Pancreas (tissue), 10 donors: Measurements from ENCODE around the gene CTU2. TPM values are rescaled to one million over a fixed set of nuclear protein-coding genes. Genes with fewer than 3 reads are reported as not detected.

Source experiments
- ATAC-seq, 4 donors: fragments of 200-7000 bp; cut with Tn5 transposase; one replicate each; pipeline versions ENCODE4 v1.8.0 to v1.9.1; 2020; ENCODE audit warnings: mild to moderate bottlenecking in 4 of 4, moderate library complexity in 4 of 4
- DNase-seq, 6 donors: peaks; one replicate each; pipeline ENCODE4 v3.0.0-alpha.2; 2020
- FAIRE-seq: peaks from 2 replicates; lab custom pipeline; 2012; peaks lifted over from hg19 to GRCh38; lab: Jason Lieb, UNC
- H3K27ac ChIP-seq, 4 donors: fragments of 200-600 bp; sonication (generic); 1 replicate in 3 of 4; 2 replicates in 1 of 4; pipeline versions ENCODE4 v1.5.0 to v1.8.0; 2020
- H3K27me3 ChIP-seq, 4 donors: fragments of 200-600 bp; one replicate each; pipeline ENCODE4 v1.8.0; 2021
- H3K36me3 ChIP-seq, 3 donors: fragments of 200-600 bp; sonication (generic) in 1 of 3; one replicate each; pipeline versions ENCODE4 v1.5.0 to v1.8.0; 2020 to 2021
- H3K4me1 ChIP-seq, 3 donors: fragments of 200-600 bp; one replicate each; pipeline ENCODE4 v1.8.0; 2021
- H3K4me3 ChIP-seq, 4 donors: fragments of 200-600 bp; sonication (generic) in 2 of 4; one replicate each; pipeline versions ENCODE4 v1.5.0 to v1.8.0; 2020 to 2021
- H3K9me3 ChIP-seq, 4 donors: fragments of 200-600 bp; one replicate each; pipeline ENCODE4 v1.8.0; 2021
- WGBS, 2 donors: extraction: QIAGEN DNeasy Blood & Tissue Kit; methylation state at CpG; one replicate each; pipeline ENCODE4 v1.1.7; 2013; 5-methylcytosine and 5-hydroxymethylcytosine counted together
- intact Hi-C, 3 donors: fragments of 100-400 bp; cut with DNase I; formaldehyde crosslinking; loops; one replicate each; pipeline versions ENCODE4 v1.11.1 to v1.14.2; 2022
- polyA plus RNA-seq, 2 donors: library from polyadenylated mRNA; stranded (reverse); fragments of 200-250 nt; gene quantifications; one replicate each; pipeline ENCODE4 v1.2.3, GENCODE V29; 2013
- total RNA-seq, 6 donors: library from RNA; stranded (reverse); fragmentation: NEBNext Ultra II Directional in 4 of 6; extraction: Animal tissue kit (Norgen Biotek cat#: 25700) in 4 of 6; gene quantifications; one replicate each; pipeline versions ENCODE4 v1.2.1 to v1.2.4, GENCODE V29; 2021 to 2023
- TF ChIP-seq, protein P1 (sequence below), 4 donors: fragments of 200-600 bp; sonication (generic) in 3 of 4; IDR thresholded peaks; one replicate each; pipeline versions ENCODE4 v1.5.0 to v1.8.0; 2021; ENCODE audit warnings: antibody characterized with exemption in 4 of 4
- donor health status: healthy with polysubstance abuse.
- donor health status: DM: no; HTN: no; CAD: no; lungs with moderate emphysema.
- donor health status: DM: no; HTN: no; CAD: no.
- donor health status: control.
- donor health status: control.
- donor health status: Bipolar disorder and iron deficiency.
- donor health status: DM: yes; HTN: yes; CAD: no.
- donor health status: DM: no; HTN: no; CAD: no.
- donor health status: DM: no; HTN: no; CAD: no.
- donor health status: DM: yes; HTN: yes; CAD: no.

The CTU2 gene
- total and polyA plus RNA-seq, 8 donors, result 8.1 to 21.9 (median 10.6) TPM

DNA sequence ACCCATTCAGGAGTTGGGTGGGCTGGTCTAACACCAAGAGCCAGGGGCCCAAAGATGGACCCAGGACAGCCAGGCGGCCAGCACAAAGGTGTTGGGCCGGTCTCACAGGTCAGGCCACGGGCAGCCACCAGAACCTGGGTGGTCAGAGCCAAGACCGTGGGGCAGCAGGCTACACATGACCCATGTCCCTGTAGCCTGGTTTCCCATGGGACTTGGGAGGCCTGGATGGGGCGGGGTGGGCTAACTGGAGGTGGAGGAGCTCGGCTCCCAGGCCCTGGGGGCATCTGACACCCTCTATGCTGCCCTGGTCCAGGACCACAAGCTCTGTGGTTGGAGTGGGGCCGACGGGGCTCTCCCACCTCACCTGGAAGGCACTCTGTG lies 17.2 kb downstream of the CTU2 start:
- Histone ChIP-seq H3K4me3 (no peak overlapping the region), H3K9me3 (no peaks in the 10 kb centered on the region), H3K27me3 (no peaks in the 10 kb centered on the region), H3K36me3 (peaks cover 0 to 12% (median 0%) of the 10 kb centered on the region in 3 donors), H3K27ac (no peak overlapping the region), H3K4me1 (no peaks in the 10 kb centered on the region)
- ATAC-seq (no peak), FAIRE-seq (no peak), DNase-seq (no peak)
- WGBS, 2 donors, result 76 to 95% methylated on average over 7 to 8 of the region's 8 CpGs
- TF ChIP-seq, protein P1, sequence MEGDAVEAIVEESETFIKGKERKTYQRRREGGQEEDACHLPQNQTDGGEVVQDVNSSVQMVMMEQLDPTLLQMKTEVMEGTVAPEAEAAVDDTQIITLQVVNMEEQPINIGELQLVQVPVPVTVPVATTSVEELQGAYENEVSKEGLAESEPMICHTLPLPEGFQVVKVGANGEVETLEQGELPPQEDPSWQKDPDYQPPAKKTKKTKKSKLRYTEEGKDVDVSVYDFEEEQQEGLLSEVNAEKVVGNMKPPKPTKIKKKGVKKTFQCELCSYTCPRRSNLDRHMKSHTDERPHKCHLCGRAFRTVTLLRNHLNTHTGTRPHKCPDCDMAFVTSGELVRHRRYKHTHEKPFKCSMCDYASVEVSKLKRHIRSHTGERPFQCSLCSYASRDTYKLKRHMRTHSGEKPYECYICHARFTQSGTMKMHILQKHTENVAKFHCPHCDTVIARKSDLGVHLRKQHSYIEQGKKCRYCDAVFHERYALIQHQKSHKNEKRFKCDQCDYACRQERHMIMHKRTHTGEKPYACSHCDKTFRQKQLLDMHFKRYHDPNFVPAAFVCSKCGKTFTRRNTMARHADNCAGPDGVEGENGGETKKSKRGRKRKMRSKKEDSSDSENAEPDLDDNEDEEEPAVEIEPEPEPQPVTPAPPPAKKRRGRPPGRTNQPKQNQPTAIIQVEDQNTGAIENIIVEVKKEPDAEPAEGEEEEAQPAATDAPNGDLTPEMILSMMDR (IDR thresholded peaks at IDR 0.05), result no peak
- intact Hi-C loops, result no loop called here

GRCh38 chr16:88723911-88724310 lies 17.6 kb downstream of the CTU2 start:
- peaks cover 0 to 12% (median 0%) of the 10 kb centered on the region in 3 donors for H3K36me3 ChIP-seq
- WGBS, 2 donors, result 87 to 94% methylated on average over 16 to 17 of the region's 17 CpGs

DNA sequence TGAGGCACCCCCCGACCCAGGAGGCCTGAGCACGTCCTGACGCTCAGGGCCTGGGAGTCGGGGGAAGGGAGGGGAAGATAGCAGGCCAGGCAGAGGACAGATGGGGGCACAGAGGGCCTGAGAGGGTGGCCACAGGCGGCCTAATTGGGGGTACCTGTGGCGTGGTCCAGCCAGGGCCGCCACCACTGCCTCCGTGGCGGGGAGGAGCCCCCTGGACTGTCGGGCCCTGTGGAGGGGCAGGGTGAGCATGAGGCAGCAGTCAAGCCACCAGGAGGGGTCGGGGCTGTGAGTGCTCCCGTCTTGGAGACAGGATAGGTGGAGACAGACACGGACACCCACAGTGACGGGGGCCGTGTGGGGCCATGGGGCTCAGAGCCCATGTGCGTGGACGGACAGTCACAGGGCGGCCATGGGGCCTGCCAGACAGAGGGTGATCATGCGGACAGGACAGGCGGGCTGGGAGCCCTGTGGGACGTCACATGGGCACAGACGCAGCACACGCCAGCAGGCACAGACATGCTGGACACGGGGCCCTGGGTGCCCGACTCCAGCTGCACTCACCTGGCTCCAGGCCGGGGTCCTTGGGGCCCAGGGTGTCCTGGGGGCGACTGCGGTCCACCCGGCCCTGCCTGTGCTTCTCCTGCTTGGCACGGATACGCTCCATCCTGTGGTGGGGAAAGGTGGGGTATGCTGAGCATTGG lies 18.7 kb downstream of the CTU2 start:
- DNase-seq (no peak), FAIRE-seq (no peak), ATAC-seq (peak in 1 of 4 donors; percentile 13)
- 62 to 79% methylated on average over 26 to 31 of the region's 31 CpGs for WGBS, 2 donors
- TF ChIP-seq, protein P1 (IDR thresholded peaks at IDR 0.05), result no peak
- Histone ChIP-seq H3K9me3 (no peaks in the 10 kb centered on the region), H3K27ac (no peak overlapping the region), H3K4me1 (no peaks in the 10 kb centered on the region), H3K4me3 (no peak overlapping the region), H3K27me3 (no peaks in the 10 kb centered on the region), H3K36me3 (peaks cover 0 to 12% (median 0%) of the 10 kb centered on the region in 3 donors)
- intact Hi-C loops, result no loop called here

More at GRCh38 chr16:88723911-88724310, 17.6 kb downstream of the CTU2 start:
- ATAC-seq (no peak), DNase-seq (no peak), FAIRE-seq (no peak)
- TF ChIP-seq, protein P1 (IDR thresholded peaks at IDR 0.05), result no peak
- no peaks in the 10 kb centered on the region for H3K9me3 ChIP-seq
- H3K27ac ChIP-seq, result no peak overlapping the region
- no peak overlapping the region for H3K4me3 ChIP-seq
- no peaks in the 10 kb centered on the region for H3K4me1 ChIP-seq
- intact Hi-C loops, result no loop called here
- no peaks in the 10 kb centered on the region for H3K27me3 ChIP-seq

- Histone ChIP-seq H3K27ac (no peak overlapping the region), H3K36me3 (peaks cover 0 to 12% (median 0%) of the 10 kb centered on the region in 3 donors), H3K4me1 (no peaks in the 10 kb centered on the region), H3K27me3 (no peaks in the 10 kb centered on the region), H3K9me3 (no peaks in the 10 kb centered on the region), H3K4me3 (no peak overlapping the region)
- FAIRE-seq, result no peak
- ATAC-seq, result no peak
- TF ChIP-seq, protein P1 (IDR thresholded peaks at IDR 0.05), result no peak
- no peak for DNase-seq
- 78 to 87% methylated on average over 32 of the region's 32 CpGs for WGBS, 2 donors
- intact Hi-C loops, result no loop called here
These were observed 19.5 kb downstream of the CTU2 start for GRCh38 chr16:88725609-88726407.
